Activated CD4-positive, CD25-positive, alpha-beta regulatory T cell treated with anti-CD3 and anti-CD28 coated beads, Interleukin-2, amount 50 U/mL, for 16 hours (primary cell): ENCODE data around the gene UBE2L3.
"Not testable (repeated sequence)": the region's sequence is repeated elsewhere in the genome, so short reads cannot be mapped to it uniquely, and the experiment has no call there.

Experiments
- DNase-seq: peaks from one replicate; pipeline ENCODE4 v3.0.0-alpha.2; 2020; ENCODE audit warnings: low read depth, low spot score

The UBE2L3 gene

DNA sequence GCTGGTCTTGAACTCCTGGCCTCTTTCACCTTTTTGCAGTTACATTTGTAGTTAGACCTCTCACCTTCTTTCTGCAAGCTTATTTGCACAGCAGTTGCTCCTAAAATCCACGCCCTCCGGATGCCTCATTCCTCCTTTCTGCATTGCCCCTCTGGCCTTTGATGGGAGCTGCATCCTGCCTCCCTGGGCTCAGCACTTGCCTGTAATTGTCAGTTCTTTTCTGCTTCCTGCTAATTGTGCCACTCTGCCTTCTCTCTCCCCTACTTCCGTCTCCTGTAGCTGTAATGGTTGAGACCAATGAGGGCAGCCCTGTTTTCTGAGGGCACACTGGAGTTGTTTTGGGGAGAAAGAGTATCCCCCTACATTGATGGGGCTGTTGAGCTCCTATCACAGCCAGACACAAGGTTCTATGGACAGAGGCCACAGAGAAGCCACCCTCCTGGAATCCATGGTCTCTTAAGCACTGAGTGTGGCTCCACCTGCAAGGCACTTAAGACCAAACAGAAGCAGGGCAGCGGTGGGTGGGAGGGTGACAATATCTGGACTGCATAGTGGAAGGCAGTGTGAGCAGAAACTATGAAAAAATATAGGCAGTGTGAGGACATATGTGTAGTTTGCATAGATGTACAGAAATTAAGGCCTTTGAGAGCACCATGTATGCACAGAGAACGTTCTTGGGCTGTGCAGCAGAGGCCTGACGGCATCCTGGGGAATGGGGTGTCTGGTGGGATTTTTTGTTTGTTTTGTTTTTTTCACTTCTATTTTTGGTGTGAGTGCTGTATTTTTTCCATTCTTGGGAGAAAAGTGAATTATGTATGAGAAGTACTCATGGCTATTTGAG, 31.8 kb downstream of the UBE2L3 start:
- DNase-seq = no peak

GRCh38 chr22:21602579-21602978, 35.1 kb downstream of the UBE2L3 start:
- DNase-seq = no peak

DNA sequence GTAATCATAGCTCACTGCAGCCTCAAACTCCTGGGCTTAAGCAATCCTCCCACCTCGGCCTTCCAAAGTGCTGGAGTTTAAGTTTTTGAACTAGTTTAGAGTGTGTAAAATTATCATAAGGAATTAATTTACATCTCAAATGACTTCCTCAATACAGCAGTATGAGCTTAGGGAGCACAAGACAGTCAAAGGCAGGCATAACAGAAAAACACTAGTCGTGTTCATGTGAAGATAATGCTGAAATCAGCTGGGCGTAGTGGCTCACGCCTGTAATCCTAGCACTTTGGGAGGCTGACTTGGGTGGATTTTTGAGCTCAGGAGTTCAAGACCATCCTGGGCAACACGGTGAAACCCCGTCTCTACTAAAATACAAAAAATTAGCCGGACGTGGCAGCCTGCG, 36.5 kb downstream of the UBE2L3 start:
- DNase-seq = no peak

- no peak for DNase-seq
These were observed 38.5 kb downstream of the UBE2L3 start for GRCh38 chr22:21605887-21606564.

DNA sequence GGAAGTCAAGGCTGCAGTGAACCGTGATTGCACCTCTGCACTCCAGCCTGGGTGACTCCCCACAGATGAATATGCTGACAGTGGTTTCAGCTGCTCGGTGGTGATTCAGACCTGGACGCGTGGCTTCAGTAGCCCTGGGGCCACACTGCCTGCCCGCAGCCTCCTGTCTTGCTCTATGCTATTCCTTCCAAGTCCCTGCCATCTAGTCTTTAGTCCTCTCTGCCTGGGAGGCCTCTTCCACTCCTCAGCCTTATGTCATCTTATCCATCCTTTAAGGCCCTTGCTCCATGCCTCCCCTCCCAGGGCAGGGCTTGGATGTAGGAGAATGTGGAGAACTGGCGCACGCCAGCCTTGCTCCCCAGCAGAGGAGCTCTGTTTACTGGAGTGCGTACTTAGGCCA, 39.3 kb downstream of the UBE2L3 start:
- no peak for DNase-seq

DNA sequence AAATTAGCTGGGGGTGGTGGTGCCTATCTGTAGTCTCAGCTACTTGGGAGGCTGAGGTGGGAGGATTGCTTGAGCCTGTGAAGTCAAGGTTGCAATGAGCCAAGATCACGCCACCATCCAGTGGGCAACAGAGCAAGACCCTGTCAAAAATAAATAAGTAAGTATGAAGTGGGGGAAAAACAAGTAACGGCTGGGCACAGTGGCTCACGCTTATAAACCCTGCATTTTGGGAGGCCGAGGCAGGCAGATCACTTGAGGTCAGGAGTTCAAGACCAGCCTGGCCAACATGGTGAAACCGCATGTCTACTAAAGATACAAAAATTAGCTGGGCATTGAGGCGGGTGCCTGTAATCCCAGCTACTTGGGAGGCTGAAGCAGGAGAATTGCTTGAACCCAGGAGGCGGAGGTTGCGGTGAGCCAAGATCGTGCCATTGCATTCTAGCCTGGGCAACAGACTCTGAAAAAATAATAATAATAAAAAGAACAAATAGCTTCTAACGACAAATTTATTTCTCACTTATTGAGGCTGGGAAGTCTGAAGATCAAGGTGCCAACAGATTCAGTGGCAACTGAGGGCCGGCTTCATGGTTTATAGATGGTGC, 42.1 kb downstream of the UBE2L3 start:
- DNase-seq = not testable (repeated sequence)

GRCh38 chr22:21611210-21611977, 43.9 kb downstream of the UBE2L3 start:
- DNase-seq = no peak

GRCh38 chr22:21612858-21613257, 45.3 kb downstream of the UBE2L3 start:
- no peak for DNase-seq

DNA sequence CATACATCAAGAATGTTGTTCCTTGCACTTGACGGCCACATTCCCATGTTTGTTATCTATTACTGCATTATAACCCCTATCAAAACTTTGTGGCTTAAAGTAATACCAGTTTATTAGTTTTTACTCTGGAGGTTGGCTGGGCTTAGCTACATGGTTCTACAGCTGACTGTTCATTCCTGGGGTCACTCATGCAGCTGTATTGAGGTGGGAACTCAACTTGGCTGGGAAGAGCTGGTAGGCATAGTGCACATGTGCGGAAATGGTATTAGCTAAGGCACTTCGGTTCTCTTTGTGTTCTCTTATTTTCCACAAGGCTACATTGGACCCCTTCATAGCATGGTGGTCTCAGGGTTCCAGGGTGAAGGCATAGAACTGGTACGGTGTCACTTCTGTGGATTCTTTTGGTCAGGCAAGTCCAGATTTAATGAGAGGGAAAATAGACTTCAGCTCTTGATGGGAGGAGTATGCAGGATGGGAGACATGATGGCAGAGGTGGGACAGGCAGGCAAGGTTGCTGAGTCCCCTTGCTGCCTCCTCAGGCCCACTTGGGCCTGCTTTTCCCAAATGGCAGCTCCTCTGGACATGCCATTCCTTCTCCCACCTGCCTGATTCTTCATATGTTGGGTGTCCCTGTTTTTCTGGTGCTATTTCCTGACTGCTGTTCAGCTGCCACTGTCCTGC, 46.2 kb downstream of the UBE2L3 start:
- DNase-seq = no peak

DNA sequence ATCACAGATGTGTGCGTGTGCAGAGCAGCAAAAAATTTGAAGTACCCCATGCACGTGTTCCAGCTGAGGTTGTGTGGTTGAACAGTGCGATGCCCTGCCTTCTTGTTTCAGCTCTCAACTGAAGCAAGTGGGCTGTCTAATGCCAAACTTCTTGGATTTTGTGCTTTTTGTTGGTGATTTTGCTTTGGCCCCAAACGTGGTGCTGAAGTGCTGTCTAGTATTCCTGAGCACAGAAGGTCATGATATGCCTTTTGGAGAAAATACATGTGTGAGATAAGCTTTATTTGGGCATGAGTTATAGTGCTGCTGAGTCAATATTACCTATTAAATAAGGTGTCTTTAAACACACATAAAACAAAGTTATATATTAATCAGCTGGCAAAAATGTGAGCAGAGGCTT, 48.2 kb downstream of the UBE2L3 start:
- no peak for DNase-seq

GRCh38 chr22:21617337-21617736, 49.8 kb downstream of the UBE2L3 start:
- not testable (repeated sequence) for DNase-seq

- DNase-seq = no peak
These were observed 53.5 kb downstream of the UBE2L3 start for GRCh38 chr22:21621025-21621424.

DNA sequence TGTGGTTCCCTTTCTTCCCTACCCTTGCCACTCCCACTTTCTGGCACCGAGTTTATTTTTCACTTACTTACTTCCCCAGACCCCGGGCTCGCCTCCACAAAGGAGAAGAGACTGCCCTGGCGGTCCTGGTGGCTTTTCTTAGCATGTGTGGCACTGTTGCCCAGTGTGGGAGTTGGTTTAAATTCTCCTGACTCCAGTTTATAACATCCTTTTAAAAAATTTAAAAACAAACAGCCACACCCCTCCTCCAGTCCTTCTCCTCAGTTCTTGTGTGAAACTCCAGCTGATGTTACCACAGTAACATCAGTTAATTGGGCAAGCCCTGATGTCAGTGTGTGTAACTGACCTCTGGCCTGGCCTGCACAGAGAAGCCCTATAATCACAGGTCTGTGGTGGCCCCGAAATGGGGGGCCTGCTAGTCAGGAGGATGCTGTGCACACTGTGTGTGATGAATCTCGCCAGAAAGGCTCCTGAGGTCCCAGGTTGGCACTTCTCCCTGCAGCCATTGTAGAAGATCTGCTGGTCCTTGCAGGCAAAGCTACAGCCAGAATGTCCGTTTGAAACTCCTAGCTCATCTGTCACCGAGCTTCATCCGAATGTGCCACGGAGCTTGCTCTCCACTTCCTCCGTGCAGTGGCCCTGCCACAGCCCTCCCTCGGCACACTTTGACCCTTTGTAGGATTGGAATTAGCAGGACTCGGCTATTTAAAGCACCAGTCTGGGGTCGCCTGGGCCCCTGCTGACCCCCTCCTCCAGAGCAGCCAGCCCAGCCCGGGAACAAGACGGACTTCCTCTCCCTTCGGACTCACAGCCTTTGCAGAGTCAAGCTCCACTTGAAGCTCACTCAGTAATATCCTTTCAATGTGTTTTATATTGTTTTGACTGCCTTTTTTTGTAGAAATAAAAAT, 54.8 kb downstream of the UBE2L3 start:
- no peak for DNase-seq

- DNase-seq = no peak
These were observed 55.6 kb downstream of the UBE2L3 start for GRCh38 chr22:21622919-21623647.

- DNase-seq = no peak
These were observed 56.1 kb downstream of the UBE2L3 start for GRCh38 chr22:21623648-21623970.

GRCh38 chr22:21624120-21624879, 56.8 kb downstream of the UBE2L3 start:
- DNase-seq = no peak

DNA sequence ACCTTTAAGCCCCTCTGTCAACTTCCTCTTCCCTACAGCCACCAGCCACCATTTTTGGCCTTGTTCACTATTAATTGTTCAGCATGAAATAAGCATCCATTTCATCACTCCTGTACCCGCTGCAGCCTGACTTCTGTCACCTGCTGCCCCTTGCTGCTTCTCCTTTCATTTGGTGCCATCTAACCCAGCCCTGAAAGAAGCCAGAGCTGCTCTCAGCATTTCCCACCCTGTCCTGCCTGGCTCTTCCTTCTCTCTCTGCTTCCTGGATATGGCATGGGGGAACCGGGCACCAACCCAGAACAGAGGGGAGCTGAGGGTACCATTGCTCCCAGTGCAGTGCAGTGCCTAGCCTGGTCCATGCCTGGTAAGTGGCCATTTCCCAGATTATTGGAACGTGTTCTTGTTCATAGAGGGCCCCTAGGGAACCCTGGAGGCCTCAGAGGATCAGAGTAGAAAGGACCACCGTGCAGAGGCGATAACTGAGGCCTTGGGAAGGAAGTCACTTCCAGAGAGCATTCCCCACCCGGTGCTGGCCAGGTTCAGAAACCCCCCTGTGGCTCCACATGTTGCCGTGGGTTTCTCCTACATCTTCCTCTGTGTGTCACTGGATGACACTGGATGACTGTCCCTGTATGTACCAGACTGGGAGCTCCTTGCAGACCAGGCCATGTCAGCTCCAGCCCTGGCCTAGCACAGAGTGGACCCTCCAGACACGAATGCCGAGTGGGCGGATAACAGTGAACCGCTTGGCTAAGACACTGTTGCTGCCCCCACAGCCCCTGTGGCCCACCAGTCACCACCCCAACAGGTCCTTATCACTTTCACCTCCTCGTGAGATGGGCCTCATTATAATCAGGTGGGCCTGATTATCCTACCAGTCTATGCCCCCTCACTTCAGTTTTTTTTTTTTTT, 57.6 kb downstream of the UBE2L3 start:
- DNase-seq = no peak
